Mucosa of descending colon (tissue), 3 donors: Measurements from ENCODE around the gene SLC12A4. TPM values are rescaled to one million over a fixed set of nuclear protein-coding genes. Genes with fewer than 3 reads are reported as not detected.
A peak's percentile ranks its signal among the peaks of the same experiment; 100 is the strongest.

Experiments used
- ATAC-seq: fragments of 200-7000 bp; cut with Tn5 transposase; one replicate; pipeline ENCODE4 v1.9.1; 2020; ENCODE audit warnings: mild to moderate bottlenecking, moderate library complexity
- DNase-seq, 3 donors: peaks; one replicate each; pipeline ENCODE4 v3.0.0-alpha.2; 2020
- H3K36me3 ChIP-seq: fragments of 200-600 bp; one replicate; pipeline ENCODE4 v1.8.0; 2021; ENCODE audit warnings: low read depth, mild to moderate bottlenecking
- H3K4me1 ChIP-seq: fragments of 200-600 bp; one replicate; pipeline ENCODE4 v1.8.0; 2021; ENCODE audit warnings: low read depth, mild to moderate bottlenecking
- H3K4me3 ChIP-seq: fragments of 200-600 bp; one replicate; pipeline ENCODE4 v1.8.0; 2021; ENCODE audit warnings: mild to moderate bottlenecking
- H3K9me3 ChIP-seq: fragments of 200-600 bp; one replicate; pipeline ENCODE4 v1.8.0; 2021; ENCODE audit warnings: mild to moderate bottlenecking
- CTCF ChIP-seq: fragments of 200-600 bp; IDR thresholded peaks from one replicate; pipeline ENCODE4 v1.8.0; 2022; ENCODE audit warnings: antibody characterized with exemption, mild to moderate bottlenecking
- intact Hi-C, 2 donors: fragments of 100-400 bp; cut with DNase I in 1 of 2; cut with micrococcal nuclease in 1 of 2; formaldehyde crosslinking; loops; one replicate each; pipeline versions ENCODE4 v1.11.0 to v1.11.1; 2022; cut with DNase I, micrococcal nuclease
- total RNA-seq, 3 donors: library from RNA; stranded (reverse); fragmentation: NEBNext Ultra II Directional in 2 of 3; extraction: Animal tissue kit (Norgen Biotek cat#: 25700) in 2 of 3; gene quantifications; one replicate each; pipeline versions ENCODE4 v1.2.1 to v1.2.4, GENCODE V29; 2021 to 2023
- donor health status: DM: no; HTN: no; CAD: no; lungs with moderate emphysema.
- donor health status: DM: no; HTN: no; CAD: no.
- donor health status: DM: no; HTN: yes; CAD: no.

The SLC12A4 gene
- total RNA-seq, 3 donors from 2014 or later: 4.0 to 68.5 (median 22.2) TPM

DNA sequence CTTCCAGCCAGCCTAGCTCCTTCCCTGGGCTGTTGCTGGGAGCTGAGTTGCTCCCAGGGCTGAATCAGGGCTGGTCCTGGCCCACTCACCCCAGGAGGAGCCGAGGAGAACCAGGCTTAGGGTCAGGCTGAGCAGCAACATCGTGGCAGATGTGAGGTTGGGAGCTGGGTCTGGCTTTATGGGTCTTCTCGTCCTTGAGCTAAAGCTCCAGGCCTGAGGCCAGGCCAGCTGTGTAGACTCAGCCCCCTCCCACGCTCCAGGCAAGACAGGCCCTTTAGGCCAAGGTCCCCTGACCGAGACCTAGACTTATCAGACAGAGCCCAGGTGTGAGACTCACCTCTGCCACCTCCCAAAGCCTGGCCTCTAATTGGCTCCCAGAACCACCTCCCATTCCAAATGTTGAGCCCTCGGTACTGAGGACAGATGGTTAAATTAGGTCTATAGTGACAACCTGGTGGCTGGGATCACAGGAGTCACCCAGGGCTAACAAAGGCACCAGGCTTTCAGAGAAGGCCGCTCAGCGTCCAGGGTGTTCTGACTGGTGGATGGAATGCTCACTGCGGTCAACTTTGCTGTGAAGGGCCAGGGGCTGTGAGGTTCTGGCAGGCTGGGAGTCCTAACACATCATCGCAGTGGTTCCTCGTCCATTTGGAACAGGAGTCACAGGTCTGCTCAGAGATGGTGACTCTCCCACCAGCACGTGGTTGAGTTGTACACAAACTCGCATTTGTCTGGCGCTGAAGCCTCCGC is 36.5 kb downstream of the SLC12A4 start, which contains the start of gene CTRL:
Gene CTRL (minus strand): TSS at position 151 of the 750 bp plus-strand sequence. CDS start 10 bp downstream, at position 141.
- H3K9me3 ChIP-seq: no peaks in the 10 kb centered on the region
- DNase-seq (no peak), ATAC-seq (no peak)
- H3K36me3 ChIP-seq: peaks cover 5% of the 10 kb centered on the region
- TF ChIP-seq CTCF: no peak
- no peak within 1 kb of the TSS for H3K4me3 ChIP-seq
- H3K4me1 ChIP-seq: peaks cover 8% of the 10 kb centered on the region
- intact Hi-C loops: loop anchor here in 1 of 2 donors (10.0 kb wide), 1 partner anchor 47 kb away; the partner anchor contains the start of gene NRN1L

DNA sequence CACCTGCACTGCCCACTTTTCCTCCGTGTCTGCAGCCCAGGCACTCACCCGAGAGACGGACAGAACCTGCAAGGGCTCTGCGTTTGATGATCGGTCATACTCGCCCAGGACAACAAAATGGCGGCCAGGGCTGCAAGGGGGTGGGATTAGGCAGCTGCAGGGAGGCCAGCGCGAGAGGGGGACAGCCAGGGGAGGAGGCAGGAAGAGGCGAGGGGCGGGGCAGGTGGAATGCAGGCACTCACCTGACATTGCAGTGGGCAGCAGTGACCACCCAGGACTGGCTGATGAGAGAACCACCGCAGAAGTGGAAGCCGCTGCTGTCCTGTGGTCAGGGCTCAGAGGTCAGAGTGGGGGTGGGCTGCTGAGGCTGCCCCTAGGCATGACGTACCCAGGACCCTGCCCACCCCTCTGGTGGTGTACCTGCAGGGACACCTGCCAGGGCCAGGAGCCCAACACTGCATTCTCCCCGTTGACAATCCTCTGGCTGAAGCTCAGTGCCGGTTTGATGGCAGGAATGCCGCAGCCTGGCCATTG is 37.7 kb downstream of the SLC12A4 start:
- no peaks in the 10 kb centered on the region for H3K9me3 ChIP-seq
- intact Hi-C loops: loop anchor here in 1 of 2 donors (10.0 kb wide), 1 partner anchor 46 kb away; the partner anchor contains the start of gene NRN1L
- ATAC-seq (no peak), DNase-seq (no peak)
- no peak overlapping the region for H3K4me3 ChIP-seq
- peaks cover 8% of the 10 kb centered on the region for H3K4me1 ChIP-seq
- H3K36me3 ChIP-seq: peaks cover 5% of the 10 kb centered on the region
- no peak for TF ChIP-seq CTCF

GRCh38 chr16:67930191-67930590 is 38.2 kb downstream of the SLC12A4 start:
- H3K9me3 ChIP-seq: no peaks in the 10 kb centered on the region
- H3K4me3 ChIP-seq: no peak overlapping the region
- intact Hi-C loops: loop anchor here in 1 of 2 donors (10.0 kb wide), 1 partner anchor 45 kb away; the partner anchor contains the start of gene NRN1L
- TF ChIP-seq CTCF: no peak
- peaks cover 5% of the 10 kb centered on the region for H3K36me3 ChIP-seq
- ATAC-seq (no peak), DNase-seq (no peak)
- peaks cover 6% of the 10 kb centered on the region for H3K4me1 ChIP-seq

DNA sequence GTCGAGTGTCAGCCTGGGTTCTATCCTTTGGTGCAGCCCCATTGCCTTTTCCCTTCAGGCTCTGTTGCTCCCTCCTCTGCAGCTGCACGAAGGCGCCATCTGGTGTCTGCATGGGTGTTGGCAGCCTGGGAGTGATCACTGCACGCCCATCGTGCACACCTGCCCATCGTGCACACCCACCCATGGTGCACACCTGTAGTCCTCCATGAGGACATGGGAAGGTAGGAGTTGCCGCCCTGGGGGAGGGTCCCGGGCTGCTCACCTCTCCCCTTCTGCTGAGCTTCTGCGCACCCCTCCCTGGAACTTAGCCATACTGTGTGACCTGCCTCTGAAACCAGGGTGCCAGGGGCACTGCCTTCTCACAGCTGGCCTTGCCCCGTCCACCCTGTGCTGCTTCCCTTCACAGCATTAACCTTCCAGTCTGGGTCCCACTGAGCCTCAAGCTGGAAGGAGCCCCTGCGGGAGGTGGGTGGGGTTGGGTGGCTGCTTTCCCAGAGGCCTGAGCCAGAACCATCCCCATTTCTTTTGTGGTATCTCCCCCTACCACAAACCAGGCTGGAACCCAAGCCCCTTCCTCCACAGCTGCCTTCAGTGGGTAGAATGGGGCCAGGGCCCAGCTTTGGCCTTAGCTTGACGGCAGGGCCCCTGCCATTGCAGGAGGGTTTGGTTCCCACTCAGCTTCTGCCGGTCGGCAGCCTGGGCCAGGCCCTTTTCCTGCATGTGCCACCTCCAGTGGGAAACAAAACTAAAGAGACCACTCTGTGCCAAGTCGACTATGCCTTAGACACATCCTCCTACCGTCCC is 39.7 kb downstream of the SLC12A4 start:
- intact Hi-C loops: loop anchor here in 1 of 2 donors (10.0 kb wide), 1 partner anchor 114 kb away; no protein-coding TSS in a partner anchor
- DNase-seq (peak; percentile 79 to 84 (median 83)), ATAC-seq (peak; percentile 87)
- H3K4me1 ChIP-seq: no peaks in the 10 kb centered on the region
- no peaks in the 10 kb centered on the region for H3K9me3 ChIP-seq
- peaks cover 5% of the 10 kb centered on the region for H3K36me3 ChIP-seq
- no peak overlapping the region for H3K4me3 ChIP-seq
- peak; percentile 63 for TF ChIP-seq CTCF

GRCh38 chr16:67928147-67928546 is 40.3 kb downstream of the SLC12A4 start:
- ATAC-seq: no peak
- Histone ChIP-seq H3K4me1 (no peaks in the 10 kb centered on the region), H3K36me3 (peaks cover 5% of the 10 kb centered on the region), H3K4me3 (no peak overlapping the region), H3K9me3 (no peaks in the 10 kb centered on the region)
- DNase-seq: no peak
- TF ChIP-seq CTCF: no peak
- intact Hi-C loops: loop anchor here in 1 of 2 donors (10.0 kb wide), 1 partner anchor 113 kb away; no protein-coding TSS in a partner anchor
